ENCODE measurements around the gene RIN2. TPM values are rescaled to one million over a fixed set of nuclear protein-coding genes. Genes with fewer than 3 reads are reported as not detected.
A peak's percentile ranks its signal among the peaks of the same experiment; 100 is the strongest.

Gene RIN2
- total RNA-seq, 1 donor from 2014 or later, result 27.1 TPM

GRCh38 chr20:19723051-19723450 lies 35.0 kb upstream of the RIN2 start:
- Histone ChIP-seq H3K4me1 (ENCODE audit: control insufficient read depth in 3 of 3, insufficient read depth in 3 of 3, low read length in 3 of 3) (no peaks in the 10 kb centered on the region), H3K36me3 (ENCODE audit: control insufficient read depth in 3 of 3, insufficient read depth in 3 of 3, low read length in 3 of 3) (no peaks in the 10 kb centered on the region), H3K9me3 (ENCODE audit: control insufficient read depth in 3 of 3, low read length in 3 of 3) (no peaks in the 10 kb centered on the region), H3K9ac (ENCODE audit: low read depth in 1 of 3, low read length in 3 of 3) (no peak overlapping the region), H3K4me3 (ENCODE audit: low read length in 3 of 3) (no peak overlapping the region), H3K27ac (ENCODE audit: low read depth, low read length) (no peak overlapping the region), H3K27me3 (ENCODE audit: control insufficient read depth in 3 of 3, insufficient read depth in 3 of 3, low read length in 3 of 3) (no peaks in the 10 kb centered on the region)

- no peak overlapping the region for H3K9ac ChIP-seq (ENCODE audit: low read depth in 1 of 3, low read length in 3 of 3)
- no peaks in the 10 kb centered on the region for H3K4me1 ChIP-seq (ENCODE audit: control insufficient read depth in 3 of 3, insufficient read depth in 3 of 3, low read length in 3 of 3)
- no peak overlapping the region for H3K27ac ChIP-seq (ENCODE audit: low read depth, low read length)
- H3K36me3 ChIP-seq (ENCODE audit: control insufficient read depth in 3 of 3, insufficient read depth in 3 of 3, low read length in 3 of 3), result no peaks in the 10 kb centered on the region
- no peaks in the 10 kb centered on the region for H3K9me3 ChIP-seq (ENCODE audit: control insufficient read depth in 3 of 3, low read length in 3 of 3)
- H3K4me3 ChIP-seq (ENCODE audit: low read length in 3 of 3), result no peak overlapping the region
- H3K27me3 ChIP-seq (ENCODE audit: control insufficient read depth in 3 of 3, insufficient read depth in 3 of 3, low read length in 3 of 3), result no peaks in the 10 kb centered on the region
Measured at GRCh38 chr20:19723813-19724430, 34.1 kb upstream of the RIN2 start.

- no peaks in the 10 kb centered on the region for H3K9me3 ChIP-seq (ENCODE audit: control insufficient read depth in 3 of 3, low read length in 3 of 3)
- no peak overlapping the region for H3K9ac ChIP-seq (ENCODE audit: low read depth in 1 of 3, low read length in 3 of 3)
- H3K4me3 ChIP-seq (ENCODE audit: low read length in 3 of 3), result no peak overlapping the region
- H3K27ac ChIP-seq (ENCODE audit: low read depth, low read length), result no peak overlapping the region
- no peaks in the 10 kb centered on the region for H3K36me3 ChIP-seq (ENCODE audit: control insufficient read depth in 3 of 3, insufficient read depth in 3 of 3, low read length in 3 of 3)
- no peaks in the 10 kb centered on the region for H3K27me3 ChIP-seq (ENCODE audit: control insufficient read depth in 3 of 3, insufficient read depth in 3 of 3, low read length in 3 of 3)
- H3K4me1 ChIP-seq (ENCODE audit: control insufficient read depth in 3 of 3, insufficient read depth in 3 of 3, low read length in 3 of 3), result no peaks in the 10 kb centered on the region
Measured at GRCh38 chr20:19725373-19725772, 32.7 kb upstream of the RIN2 start.

GRCh38 chr20:19725814-19726525 lies 32.1 kb upstream of the RIN2 start:
- Histone ChIP-seq H3K27me3 (ENCODE audit: control insufficient read depth in 3 of 3, insufficient read depth in 3 of 3, low read length in 3 of 3) (no peaks in the 10 kb centered on the region), H3K9me3 (ENCODE audit: control insufficient read depth in 3 of 3, low read length in 3 of 3) (no peaks in the 10 kb centered on the region), H3K36me3 (ENCODE audit: control insufficient read depth in 3 of 3, insufficient read depth in 3 of 3, low read length in 3 of 3) (no peaks in the 10 kb centered on the region), H3K4me1 (ENCODE audit: control insufficient read depth in 3 of 3, insufficient read depth in 3 of 3, low read length in 3 of 3) (no peaks in the 10 kb centered on the region), H3K4me3 (ENCODE audit: low read length in 3 of 3) (no peak overlapping the region), H3K9ac (ENCODE audit: low read depth in 1 of 3, low read length in 3 of 3) (no peak overlapping the region), H3K27ac (ENCODE audit: low read depth, low read length) (no peak overlapping the region)

DNA sequence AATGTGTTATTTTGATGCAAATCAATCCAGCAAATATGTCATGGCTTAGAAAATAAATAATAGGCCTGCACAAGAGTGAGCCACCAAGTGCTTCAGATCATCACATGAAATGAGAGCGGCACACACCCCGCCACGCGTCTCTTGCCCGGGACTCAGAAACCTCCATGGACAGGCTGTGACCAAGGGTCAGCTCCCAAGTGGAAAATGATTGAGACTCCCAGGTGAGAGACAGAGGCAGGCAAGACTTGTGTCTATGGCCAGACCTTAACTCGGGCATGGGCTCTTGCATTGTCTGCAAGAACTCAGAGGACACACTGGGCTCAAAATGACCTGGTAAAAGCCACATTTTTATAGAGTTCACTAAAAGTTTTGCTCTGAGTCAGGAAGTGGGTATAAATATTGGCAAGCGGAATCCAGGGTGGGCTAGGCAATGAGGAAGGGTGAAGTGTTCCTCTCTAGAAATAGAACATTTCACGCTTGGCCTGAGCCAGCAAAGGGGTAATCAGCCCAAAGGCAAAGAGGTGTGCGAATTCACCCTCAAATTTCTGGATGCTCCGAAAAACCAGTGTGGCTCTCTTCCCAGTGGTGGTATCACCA lies 30.7 kb upstream of the RIN2 start:
- Histone ChIP-seq H3K27ac (ENCODE audit: low read depth, low read length) (no peak overlapping the region), H3K9ac (ENCODE audit: low read depth in 1 of 3, low read length in 3 of 3) (no peak overlapping the region), H3K4me3 (ENCODE audit: low read length in 3 of 3) (no peak overlapping the region), H3K27me3 (ENCODE audit: control insufficient read depth in 3 of 3, insufficient read depth in 3 of 3, low read length in 3 of 3) (no peaks in the 10 kb centered on the region), H3K36me3 (ENCODE audit: control insufficient read depth in 3 of 3, insufficient read depth in 3 of 3, low read length in 3 of 3) (no peaks in the 10 kb centered on the region), H3K4me1 (ENCODE audit: control insufficient read depth in 3 of 3, insufficient read depth in 3 of 3, low read length in 3 of 3) (no peaks in the 10 kb centered on the region), H3K9me3 (ENCODE audit: control insufficient read depth in 3 of 3, low read length in 3 of 3) (no peaks in the 10 kb centered on the region)

- H3K27ac ChIP-seq (ENCODE audit: low read depth, low read length), result no peak overlapping the region
- H3K4me1 ChIP-seq (ENCODE audit: control insufficient read depth in 3 of 3, insufficient read depth in 3 of 3, low read length in 3 of 3), result peaks cover 3 to 6% (median 5%) of the 10 kb centered on the region in 3 donors
- H3K4me3 ChIP-seq (ENCODE audit: low read length in 3 of 3), result no peak overlapping the region
- no peaks in the 10 kb centered on the region for H3K27me3 ChIP-seq (ENCODE audit: control insufficient read depth in 3 of 3, insufficient read depth in 3 of 3, low read length in 3 of 3)
- H3K9ac ChIP-seq (ENCODE audit: low read depth in 1 of 3, low read length in 3 of 3), result no peak overlapping the region
- no peaks in the 10 kb centered on the region for H3K9me3 ChIP-seq (ENCODE audit: control insufficient read depth in 3 of 3, low read length in 3 of 3)
- H3K36me3 ChIP-seq (ENCODE audit: control insufficient read depth in 3 of 3, insufficient read depth in 3 of 3, low read length in 3 of 3), result no peaks in the 10 kb centered on the region
Measured at GRCh38 chr20:19729672-19730071, 28.4 kb upstream of the RIN2 start.

DNA sequence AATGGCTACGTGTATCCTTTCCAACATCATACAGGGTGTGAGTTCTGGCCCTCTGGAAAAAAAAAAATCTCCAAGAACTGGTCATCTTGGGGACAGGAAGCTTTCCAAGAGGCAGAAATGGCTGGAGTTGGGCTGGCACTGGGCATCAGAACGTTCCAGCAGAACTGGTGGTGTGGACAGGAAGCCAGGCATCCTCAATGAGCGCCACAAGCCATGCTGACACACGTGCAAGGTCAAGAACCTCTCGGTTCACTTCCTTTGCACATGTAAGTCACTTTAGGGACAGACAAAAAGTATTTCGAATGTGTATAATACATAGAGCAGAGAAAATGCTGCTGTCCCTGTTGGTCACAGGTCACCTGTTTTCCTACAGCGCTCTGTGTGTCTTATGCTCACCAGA lies 27.4 kb upstream of the RIN2 start:
- H3K4me3 ChIP-seq (ENCODE audit: low read length in 3 of 3), result no peak overlapping the region
- H3K9me3 ChIP-seq (ENCODE audit: control insufficient read depth in 3 of 3, low read length in 3 of 3), result no peaks in the 10 kb centered on the region
- H3K4me1 ChIP-seq (ENCODE audit: control insufficient read depth in 3 of 3, insufficient read depth in 3 of 3, low read length in 3 of 3), result peaks cover 10 to 17% (median 15%) of the 10 kb centered on the region in 3 donors
- no peak overlapping the region for H3K27ac ChIP-seq (ENCODE audit: low read depth, low read length)
- no peak overlapping the region for H3K9ac ChIP-seq (ENCODE audit: low read depth in 1 of 3, low read length in 3 of 3)
- no peaks in the 10 kb centered on the region for H3K36me3 ChIP-seq (ENCODE audit: control insufficient read depth in 3 of 3, insufficient read depth in 3 of 3, low read length in 3 of 3)
- H3K27me3 ChIP-seq (ENCODE audit: control insufficient read depth in 3 of 3, insufficient read depth in 3 of 3, low read length in 3 of 3), result no peaks in the 10 kb centered on the region

- Histone ChIP-seq H3K4me1 (ENCODE audit: control insufficient read depth in 3 of 3, insufficient read depth in 3 of 3, low read length in 3 of 3) (peaks cover 10 to 21% (median 19%) of the 10 kb centered on the region in 3 donors), H3K27ac (ENCODE audit: low read depth, low read length) (peak overlapping the region; percentile 64), H3K9me3 (ENCODE audit: control insufficient read depth in 3 of 3, low read length in 3 of 3) (no peaks in the 10 kb centered on the region), H3K9ac (ENCODE audit: low read depth in 1 of 3, low read length in 3 of 3) (no peak overlapping the region), H3K4me3 (ENCODE audit: low read length in 3 of 3) (no peak overlapping the region), H3K36me3 (ENCODE audit: control insufficient read depth in 3 of 3, insufficient read depth in 3 of 3, low read length in 3 of 3) (no peaks in the 10 kb centered on the region), H3K27me3 (ENCODE audit: control insufficient read depth in 3 of 3, insufficient read depth in 3 of 3, low read length in 3 of 3) (no peaks in the 10 kb centered on the region)
Measured at GRCh38 chr20:19734811-19735210, 23.2 kb upstream of the RIN2 start.

DNA sequence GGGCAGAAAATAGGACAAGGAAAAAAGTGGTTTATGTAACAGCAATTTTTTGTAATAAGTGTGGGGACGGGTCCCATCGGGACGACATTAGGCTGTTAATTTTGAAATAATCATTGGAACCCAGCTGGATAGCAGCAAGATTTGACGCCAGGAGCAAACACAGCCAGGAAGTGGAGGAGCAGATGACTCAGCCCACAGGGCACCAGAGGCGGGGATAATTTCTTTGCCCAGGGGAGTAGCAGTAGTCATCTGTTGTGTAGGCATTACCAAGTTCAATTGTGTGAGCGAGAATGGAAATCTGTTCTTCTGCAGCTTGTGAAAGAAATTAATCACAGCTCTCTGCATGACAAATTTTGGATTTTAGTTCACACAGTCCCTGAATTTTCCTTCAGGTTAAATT lies 22.6 kb upstream of the RIN2 start:
- Histone ChIP-seq H3K4me1 (ENCODE audit: control insufficient read depth in 3 of 3, insufficient read depth in 3 of 3, low read length in 3 of 3) (peaks cover 10 to 21% (median 19%) of the 10 kb centered on the region in 3 donors), H3K9me3 (ENCODE audit: control insufficient read depth in 3 of 3, low read length in 3 of 3) (no peaks in the 10 kb centered on the region), H3K9ac (ENCODE audit: low read depth in 1 of 3, low read length in 3 of 3) (peak overlapping the region in 2 of 3 donors; percentile 1 to 52), H3K27me3 (ENCODE audit: control insufficient read depth in 3 of 3, insufficient read depth in 3 of 3, low read length in 3 of 3) (no peaks in the 10 kb centered on the region), H3K27ac (ENCODE audit: low read depth, low read length) (peak overlapping the region; percentile 64), H3K36me3 (ENCODE audit: control insufficient read depth in 3 of 3, insufficient read depth in 3 of 3, low read length in 3 of 3) (no peaks in the 10 kb centered on the region), H3K4me3 (ENCODE audit: low read length in 3 of 3) (no peak overlapping the region)

- Histone ChIP-seq H3K36me3 (ENCODE audit: control insufficient read depth in 3 of 3, insufficient read depth in 3 of 3, low read length in 3 of 3) (no peaks in the 10 kb centered on the region), H3K9ac (ENCODE audit: low read depth in 1 of 3, low read length in 3 of 3) (peak overlapping the region in 1 of 3 donors; percentile 12), H3K4me1 (ENCODE audit: control insufficient read depth in 3 of 3, insufficient read depth in 3 of 3, low read length in 3 of 3) (peaks cover 10 to 21% (median 19%) of the 10 kb centered on the region in 3 donors), H3K27ac (ENCODE audit: low read depth, low read length) (no peak overlapping the region), H3K9me3 (ENCODE audit: control insufficient read depth in 3 of 3, low read length in 3 of 3) (no peaks in the 10 kb centered on the region), H3K4me3 (ENCODE audit: low read length in 3 of 3) (no peak overlapping the region), H3K27me3 (ENCODE audit: control insufficient read depth in 3 of 3, insufficient read depth in 3 of 3, low read length in 3 of 3) (no peaks in the 10 kb centered on the region)
Measured at GRCh38 chr20:19737025-19737424, 21.0 kb upstream of the RIN2 start.
